GM19324 (cell line): ENCODE results near the gene SPATA31C1.
"Not testable (repeated sequence)": the region's sequence is repeated elsewhere in the genome, so short reads cannot be mapped to it uniquely, and the experiment has no call there.

Source experiments
- ATAC-seq: cut with Tn5 transposase; IDR thresholded peaks from one replicate; pipeline ENCODE4 v1.9.1; 2021; ENCODE audit warnings: mild to moderate bottlenecking, moderate library complexity; ENCODE audit not compliant: unreplicated experiment, low FRiP score

Gene SPATA31C1

DNA sequence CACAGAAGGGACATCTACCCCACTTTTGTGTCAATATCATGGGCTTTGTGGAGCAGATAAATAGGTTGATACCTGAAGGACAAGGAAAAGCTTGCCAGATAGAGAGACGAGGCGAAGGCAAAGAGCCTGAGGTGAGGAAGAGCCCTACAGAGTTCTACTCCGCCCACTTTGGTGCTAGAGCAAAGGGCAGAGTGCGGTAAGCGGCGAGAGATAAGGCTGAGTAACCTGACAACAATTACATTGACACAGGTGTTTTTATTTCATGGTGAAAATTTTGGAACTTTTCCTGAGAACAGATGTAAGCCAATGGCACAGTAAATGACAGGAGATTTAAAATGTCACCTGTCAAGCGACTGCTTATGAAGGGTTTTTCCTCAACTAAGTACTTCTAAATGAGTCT lies 16.7 kb downstream of the SPATA31C1 start:
- ATAC-seq: not testable (repeated sequence)

- not testable (repeated sequence) for ATAC-seq
Measured at GRCh38 chr9:87937352-87937751, 19.6 kb downstream of the SPATA31C1 start.

DNA sequence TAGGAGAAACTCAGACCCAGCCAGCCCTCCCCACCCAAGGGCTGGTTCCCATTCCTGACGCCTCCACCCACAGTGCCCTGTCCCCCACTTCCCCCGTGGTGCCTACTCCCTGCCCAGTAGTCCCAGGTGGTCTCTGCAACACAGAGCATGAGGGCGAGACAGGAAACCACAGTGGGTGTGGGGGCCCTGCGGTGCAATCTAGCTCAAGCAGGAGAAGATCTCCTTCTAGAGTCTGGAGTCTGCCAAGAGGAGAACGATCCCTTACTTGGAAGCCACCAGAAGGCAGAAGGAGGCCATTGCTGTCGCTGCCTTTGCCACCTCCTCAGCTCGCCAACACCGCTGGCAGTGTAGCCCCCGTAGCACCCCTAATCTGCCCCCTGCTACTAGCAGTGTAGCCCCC lies 20.2 kb downstream of the SPATA31C1 start:
- not testable (repeated sequence) for ATAC-seq

GRCh38 chr9:87938336-87938735 lies 20.6 kb downstream of the SPATA31C1 start:
- not testable (repeated sequence) for ATAC-seq

- not testable (repeated sequence) for ATAC-seq
Measured at GRCh38 chr9:87939096-87939495, 21.3 kb downstream of the SPATA31C1 start.

DNA sequence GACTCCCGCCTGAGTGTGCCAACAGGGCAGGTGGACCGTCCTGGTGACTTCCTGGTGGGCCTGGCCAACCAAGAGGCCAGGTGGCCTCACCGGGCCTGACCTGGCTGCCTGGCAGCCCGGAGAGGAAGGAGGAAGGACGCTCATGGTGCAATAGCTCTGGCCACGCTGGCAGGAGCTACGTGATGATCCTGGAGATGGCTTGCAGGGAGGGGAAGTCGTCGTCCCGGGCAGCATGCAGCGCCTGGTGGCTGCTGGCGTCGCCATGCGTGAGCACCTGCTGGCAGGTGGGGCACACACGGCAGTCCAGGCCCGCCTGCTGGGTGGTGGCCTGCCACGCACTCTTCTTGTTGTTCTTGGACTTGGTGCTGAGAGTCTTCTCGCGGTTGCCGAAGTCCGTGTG lies 26.3 kb downstream of the SPATA31C1 start:
- no peak for ATAC-seq

DNA sequence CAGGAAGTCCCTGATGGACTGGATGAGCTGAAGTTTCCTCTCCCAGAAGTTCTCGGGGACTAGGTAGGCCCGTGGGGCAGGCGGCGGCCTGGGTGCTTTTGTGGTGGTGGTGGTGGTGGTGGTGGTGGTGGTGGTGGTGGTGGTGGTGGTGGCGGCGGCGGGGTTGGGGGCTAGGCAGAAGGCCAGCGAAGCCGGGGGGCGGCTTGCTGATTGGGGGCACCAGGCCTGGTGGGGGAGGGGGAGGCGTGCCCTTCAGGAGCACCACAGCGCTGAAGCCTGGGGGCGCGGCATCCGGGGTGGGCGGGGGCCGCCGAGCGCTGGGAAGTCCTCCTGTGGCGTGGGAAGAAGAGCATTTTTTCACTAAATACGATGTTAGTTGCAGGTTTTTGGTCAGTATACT lies 26.9 kb downstream of the SPATA31C1 start:
- ATAC-seq: no peak

GRCh38 chr9:87950296-87950695 lies 32.5 kb downstream of the SPATA31C1 start:
- no peak for ATAC-seq

GRCh38 chr9:87950765-87951488 lies 33.2 kb downstream of the SPATA31C1 start:
- ATAC-seq: no peak

DNA sequence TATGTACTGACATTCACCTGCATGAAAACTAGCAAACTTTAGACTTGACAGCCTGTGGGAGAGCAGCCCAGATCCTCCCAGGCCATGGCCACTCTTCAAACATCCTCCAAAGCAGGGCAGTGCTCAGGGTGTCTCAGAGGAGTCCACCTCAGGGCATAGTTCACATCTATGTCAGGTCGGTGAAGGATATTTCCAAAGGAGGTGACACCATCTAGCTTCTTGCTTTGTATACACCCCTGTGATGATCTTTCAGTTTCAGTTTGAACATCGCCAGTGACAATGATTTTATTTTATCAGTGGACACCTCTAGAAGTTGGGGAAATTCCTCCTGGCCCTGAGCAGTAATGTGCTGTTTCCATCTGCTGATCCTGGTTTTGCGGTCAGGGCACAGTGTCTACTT lies 36.5 kb downstream of the SPATA31C1 start:
- ATAC-seq: no peak

DNA sequence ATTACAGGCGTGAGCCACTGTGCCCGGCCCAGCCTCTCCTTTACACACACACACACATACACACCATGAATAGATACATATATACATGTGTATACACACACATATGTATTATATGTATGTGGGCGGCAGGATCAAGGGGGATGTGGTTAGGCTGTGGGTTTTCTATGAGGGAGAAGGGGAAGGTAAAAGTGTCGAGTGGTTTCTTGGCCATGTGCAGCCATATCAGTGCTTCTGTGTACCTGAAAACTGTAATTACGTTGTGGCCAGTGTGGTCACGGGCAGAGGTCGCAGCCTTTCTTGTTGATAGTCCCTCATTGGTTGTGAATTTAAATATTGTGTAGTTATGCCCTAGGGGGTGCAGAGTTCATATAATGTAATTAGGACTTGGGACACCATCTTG lies 40.1 kb downstream of the SPATA31C1 start:
- no peak for ATAC-seq

- no peak for ATAC-seq
Measured at GRCh38 chr9:87958591-87958990, 40.8 kb downstream of the SPATA31C1 start.

DNA sequence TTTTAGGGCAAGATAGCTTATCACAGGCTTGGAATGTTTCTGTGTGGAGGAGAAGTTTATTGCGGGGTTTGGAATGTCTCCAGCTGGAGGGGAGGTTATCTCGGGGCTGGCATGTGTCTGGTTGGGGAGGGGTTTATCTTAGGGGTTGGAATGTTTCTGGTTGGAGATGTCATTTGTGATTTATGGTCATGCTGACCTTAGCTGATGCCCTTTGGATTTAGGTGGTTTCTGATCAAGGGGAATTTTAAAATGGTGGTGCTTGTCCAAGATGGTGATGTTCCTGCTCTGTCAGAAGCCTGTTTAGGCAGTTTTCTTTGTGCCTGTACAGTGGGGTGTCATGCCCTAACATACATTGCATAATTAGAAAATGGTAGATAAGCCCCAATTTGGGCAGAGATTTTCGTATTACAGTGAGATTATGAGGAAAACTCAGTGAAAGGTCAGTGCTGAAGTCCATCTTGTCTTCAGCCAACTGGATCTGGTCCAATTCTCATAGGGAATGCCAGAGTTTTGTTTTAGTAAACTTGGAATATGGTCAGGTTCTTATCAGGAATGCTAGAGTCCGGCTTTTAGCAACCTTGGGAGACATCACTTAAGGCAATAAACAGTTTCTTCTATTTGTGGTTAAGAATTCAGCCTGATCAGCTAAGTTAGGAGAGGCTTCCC lies 42.3 kb downstream of the SPATA31C1 start:
- no peak for ATAC-seq

- ATAC-seq: no peak
Measured at GRCh38 chr9:87963770-87964169, 46.0 kb downstream of the SPATA31C1 start.

- no peak for ATAC-seq
Measured at GRCh38 chr9:87964826-87965225, 47.1 kb downstream of the SPATA31C1 start.

DNA sequence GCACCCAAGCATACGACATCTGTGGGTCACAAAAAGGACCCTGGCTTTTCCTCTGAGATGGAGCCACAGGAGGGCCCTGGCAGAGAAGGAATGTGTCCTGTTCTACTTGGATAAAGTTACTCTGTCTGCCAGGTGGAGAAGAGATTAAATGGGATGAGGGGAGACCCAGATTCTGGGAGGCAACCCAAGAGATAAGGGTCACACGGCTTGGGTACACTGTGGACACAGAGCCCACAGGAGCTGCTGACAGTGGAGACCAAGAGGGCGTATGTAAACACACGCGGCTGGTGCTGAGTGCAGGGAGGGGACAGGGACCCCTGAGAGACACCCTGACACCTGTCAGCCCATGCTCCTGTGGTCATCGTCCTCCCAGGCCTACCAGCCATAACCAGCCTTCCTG lies 50.4 kb downstream of the SPATA31C1 start:
- ATAC-seq: no peak

DNA sequence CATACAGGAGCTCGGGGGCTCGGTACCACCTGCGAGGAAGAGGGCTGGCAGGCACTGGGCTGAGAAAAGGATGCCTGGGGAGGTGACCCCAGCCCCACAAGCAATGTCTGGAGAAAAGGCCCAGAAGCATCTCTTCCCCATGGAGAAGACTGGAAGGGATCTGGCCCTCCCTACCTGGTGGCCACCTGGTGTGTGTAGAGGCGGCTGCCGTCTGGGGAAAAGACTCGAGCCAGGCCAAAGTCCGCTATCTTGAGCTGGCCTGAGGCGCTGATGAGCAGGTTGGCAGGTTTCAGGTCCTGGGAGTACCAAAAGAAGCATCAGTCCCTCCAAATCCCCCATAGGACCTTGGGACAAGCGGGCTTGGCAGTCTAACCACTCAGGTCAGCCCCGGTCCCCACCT lies 52.8 kb downstream of the SPATA31C1 start:
- ATAC-seq: no peak

GRCh38 chr9:87973122-87973521 lies 55.4 kb downstream of the SPATA31C1 start:
- ATAC-seq: no peak
